ENCODE results near the gene ENKUR.

GRCh38 chr10:25015828-25016375 lies at the start of gene ENKUR:
- TF ChIP-seq CTCF (IDR thresholded peaks at IDR 0.05) (no peak), POLR2A (IDR thresholded peaks at IDR 0.05) (no peak)

Measured in Peyer's patch (tissue), 4 donors.